Uterus (tissue), 4 donors: ENCODE results near the gene DMTF1. TPM values are rescaled to one million over a fixed set of nuclear protein-coding genes. Genes with fewer than 3 reads are reported as not detected.
A peak's percentile ranks its signal among the peaks of the same experiment; 100 is the strongest.

Experiments used
- DNase-seq, 2 donors: peaks; one replicate each; pipeline ENCODE4 v3.0.0-alpha.2; 2019 to 2020
- H3K27ac ChIP-seq, 2 donors: fragments of 200-600 bp; sonication (generic); 1 replicate in 1 of 2; 2 replicates in 1 of 2; pipeline ENCODE4 v1.5.1; 2016 to 2018
- H3K27me3 ChIP-seq, 2 donors: fragments of 200-600 bp; sonication (generic); one replicate each; pipeline ENCODE4 v1.5.1; 2018 to 2019; ENCODE audit warnings: control low read depth in 1 of 2
- H3K36me3 ChIP-seq, 2 donors: fragments of 200-600 bp; sonication (generic); one replicate each; pipeline ENCODE4 v1.5.1; 2019; ENCODE audit warnings: control low read depth in 1 of 2
- H3K4me1 ChIP-seq, 2 donors: fragments of 200-600 bp; sonication (generic); one replicate each; pipeline ENCODE4 v1.5.1; 2018 to 2019; ENCODE audit warnings: control low read depth in 1 of 2
- H3K4me3 ChIP-seq, 2 donors: fragments of 200-600 bp; sonication (generic); 1 replicate in 1 of 2; 2 replicates in 1 of 2; pipeline ENCODE4 v1.5.1; 2018 to 2019; ENCODE audit warnings: mild to moderate bottlenecking in 1 of 2
- H3K9me3 ChIP-seq, 2 donors: fragments of 200-600 bp; sonication (generic); one replicate each; pipeline ENCODE4 v1.5.1; 2019; ENCODE audit warnings: control low read depth in 1 of 2
- CTCF ChIP-seq, 4 experiments: fragments of 200-600 bp in 2 of 4; fragments of 450-650 bp in 2 of 4; sonication (generic) in 2 of 4; IDR thresholded peaks; one replicate each; pipeline ENCODE4 v1.5.1; 2016 to 2019; ENCODE audit warnings: antibody characterized with exemption in 4 of 4, mild to moderate bottlenecking in 2 of 4, moderate library complexity in 1 of 4
- POLR2A ChIP-seq, 2 donors: fragments of 450-650 bp; IDR thresholded peaks; one replicate each; pipeline ENCODE4 v1.6.1; 2016; ENCODE audit warnings: antibody characterized with exemption in 2 of 2, mild to moderate bottlenecking in 1 of 2, moderate library complexity in 1 of 2
- intact Hi-C: fragments of 100-400 bp; cut with DNase I; formaldehyde crosslinking; loops from one replicate; pipeline ENCODE4 v1.15.1; 2023; ENCODE audit warnings: low total_unique reads
- total RNA-seq, 4 donors: library from RNA; depleted of rRNA in 3 of 4; stranded (reverse); fragments of >200 nt in 3 of 4; gene quantifications; one replicate each; pipeline versions ENCODE4 v1.1.0 to v1.2.4, GENCODE V29; 2014 to 2023
- donor health status: DM: yes; HTN: yes; CAD: no.

DMTF1 gene
- total RNA-seq, 4 donors from 2014 or later = 36.2 to 193 (median 138) TPM

GRCh38 chr7:87146740-87147386, 5.4 kb upstream of the DMTF1 start:
- TF ChIP-seq CTCF (IDR thresholded peaks at IDR 0.05) (no peak), POLR2A (IDR thresholded peaks at IDR 0.05) (no peak)
- Histone ChIP-seq H3K9me3 (no peaks in the 10 kb centered on the region), H3K27me3 (no peaks in the 10 kb centered on the region), H3K4me1 (no peaks in the 10 kb centered on the region), H3K4me3 (no peak overlapping the region), H3K27ac (no peak overlapping the region), H3K36me3 (no peaks in the 10 kb centered on the region)
- intact Hi-C loops = no loop called here
- DNase-seq = no peak

- intact Hi-C loops = no loop called here
- H3K27ac ChIP-seq = no peak overlapping the region
- DNase-seq = no peak
- H3K27me3 ChIP-seq = no peaks in the 10 kb centered on the region
- no peaks in the 10 kb centered on the region for H3K4me1 ChIP-seq
- H3K36me3 ChIP-seq = no peaks in the 10 kb centered on the region
- H3K9me3 ChIP-seq = no peaks in the 10 kb centered on the region
- TF ChIP-seq CTCF (IDR thresholded peaks at IDR 0.05) (no peak), POLR2A (IDR thresholded peaks at IDR 0.05) (no peak)
- H3K4me3 ChIP-seq = no peak overlapping the region
Observed at GRCh38 chr7:87147500-87147899, 4.8 kb upstream of the DMTF1 start.

GRCh38 chr7:87148332-87148955, 3.8 kb upstream of the DMTF1 start:
- intact Hi-C loops = no loop called here
- Histone ChIP-seq H3K27ac (no peak overlapping the region), H3K36me3 (no peaks in the 10 kb centered on the region), H3K27me3 (no peaks in the 10 kb centered on the region), H3K4me3 (no peak overlapping the region), H3K9me3 (no peaks in the 10 kb centered on the region), H3K4me1 (no peaks in the 10 kb centered on the region)
- DNase-seq = no peak
- TF ChIP-seq CTCF (IDR thresholded peaks at IDR 0.05) = peak; percentile 35 to 46 (median 39)
- TF ChIP-seq POLR2A (IDR thresholded peaks at IDR 0.05) = no peak

- Histone ChIP-seq H3K36me3 (no peaks in the 10 kb centered on the region), H3K27ac (peak overlapping the region; percentile 96 to 98), H3K27me3 (no peaks in the 10 kb centered on the region), H3K4me1 (peaks cover 0 to 14% of the 10 kb centered on the region in 2 donors), H3K9me3 (no peaks in the 10 kb centered on the region), H3K4me3 (peak overlapping the region; percentile 65 to 96)
- TF ChIP-seq POLR2A (IDR thresholded peaks at IDR 0.05) (no peak), CTCF (IDR thresholded peaks at IDR 0.05) (no peak)
- no peak for DNase-seq
- intact Hi-C loops = no loop called here
Observed at GRCh38 chr7:87151002-87151728, 1.1 kb upstream of the DMTF1 start.

- Histone ChIP-seq H3K9me3 (no peaks in the 10 kb centered on the region), H3K36me3 (no peaks in the 10 kb centered on the region), H3K27me3 (no peaks in the 10 kb centered on the region), H3K4me1 (peaks cover 0 to 14% of the 10 kb centered on the region in 2 donors), H3K4me3 (peak overlapping the region; percentile 65 to 96), H3K27ac (peak overlapping the region; percentile 96 to 98)
- no peak for TF ChIP-seq CTCF (IDR thresholded peaks at IDR 0.05)
- no peak for TF ChIP-seq POLR2A (IDR thresholded peaks at IDR 0.05)
- no peak for DNase-seq
- intact Hi-C loops = no loop called here
Observed at GRCh38 chr7:87151729-87152111, 533 bp upstream of the DMTF1 start.
